HL-60 (cell line): ENCODE measurements around the gene MAD2L2.

Source experiments
- CTCF ChIP-seq: IDR thresholded peaks from one replicate; pipeline ENCODE4 v1.5.1; 2011; ENCODE audit warnings: low read length, control low read depth, inconsistent platforms; ENCODE audit not compliant: insufficient read depth
- POLR2AphosphoS5 ChIP-seq: IDR thresholded peaks from 2 replicates; pipeline ENCODE4 v1.6.1; 2012; ENCODE audit warnings: low read depth
- REST ChIP-seq: IDR thresholded peaks from 2 replicates; pipeline ENCODE4 v1.6.1; 2012; ENCODE audit warnings: low read depth; ENCODE audit not compliant: insufficient replicate concordance

GRCh38 chr1:11628767-11629166 lies 52.2 kb downstream of the MAD2L2 start:
- TF ChIP-seq REST = no peak
- TF ChIP-seq CTCF = no peak
- no peak for TF ChIP-seq POLR2AphosphoS5
